IMR-90 (cell line): Measurements from ENCODE around the gene DENND1A.

Source experiments
- BHLHE40 ChIP-seq: fragments of 150-350 bp; IDR thresholded peaks from 2 replicates; pipeline ENCODE4 v1.6.1; 2016; ENCODE audit warnings: mild to moderate bottlenecking, low read depth, low read length
- CEBPB ChIP-seq: IDR thresholded peaks from 2 replicates; pipeline ENCODE4 v1.6.1; 2012; ENCODE audit warnings: low read depth, low read length, improper control_type of control experiment
- CHD1 ChIP-seq: IDR thresholded peaks from 2 replicates; pipeline ENCODE4 v1.6.1; 2012; ENCODE audit warnings: low read depth, low read length, improper control_type of control experiment
- CTCF ChIP-seq: conservative IDR thresholded peaks from 2 replicates; pipeline ENCODE4 v1.5.1; 2012; ENCODE audit warnings: mild to moderate bottlenecking, low read depth, low read length, improper control_type of control experiment
- ELK1 ChIP-seq: fragments of 150-350 bp; IDR thresholded peaks from 2 replicates; pipeline ENCODE4 v1.6.1; 2016; ENCODE audit warnings: low read depth, mild to moderate bottlenecking, low read length, moderate library complexity, borderline replicate concordance
- FOS ChIP-seq: fragments of 150-350 bp; IDR thresholded peaks from 2 replicates; pipeline ENCODE4 v1.6.1; 2016; ENCODE audit warnings: low read depth, low read length
- MAFK ChIP-seq: IDR thresholded peaks from 2 replicates; pipeline ENCODE4 v1.6.1; 2012; ENCODE audit warnings: low read depth, low read length, improper control_type of control experiment
- MXI1 ChIP-seq: IDR thresholded peaks from 2 replicates; pipeline ENCODE4 v1.6.1; 2012; ENCODE audit warnings: low read depth, mild to moderate bottlenecking, low read length, moderate library complexity, borderline replicate concordance
- NFE2L2 ChIP-seq: fragments of 150-350 bp; IDR thresholded peaks from 2 replicates; pipeline ENCODE4 v1.6.1; 2016; ENCODE audit warnings: low read depth, mild to moderate bottlenecking, low read length
- POLR2A ChIP-seq: IDR thresholded peaks from 2 replicates; pipeline ENCODE4 v1.6.1; 2012; ENCODE audit warnings: mild to moderate bottlenecking, low read depth, low read length
- RCOR1 ChIP-seq: IDR thresholded peaks from 2 replicates; pipeline ENCODE4 v1.6.1; 2012; ENCODE audit warnings: mild to moderate bottlenecking, low read length, improper control_type of control experiment; ENCODE audit not compliant: insufficient replicate concordance
- SMC3 ChIP-seq: fragments of 150-350 bp; IDR thresholded peaks from 2 replicates; pipeline ENCODE4 v1.6.1; 2016; ENCODE audit warnings: low read depth, mild to moderate bottlenecking, antibody characterized with exemption, low read length, moderate library complexity
- USF2 ChIP-seq: fragments of 150-350 bp; IDR thresholded peaks from 2 replicates; pipeline ENCODE4 v1.6.1; 2017; ENCODE audit warnings: mild to moderate bottlenecking, antibody characterized with exemption, low read length, low read depth

GRCh38 chr9:123753669-123754258 is 176.2 kb downstream of the DENND1A start:
- TF ChIP-seq CTCF (no peak), MAFK (no peak), MXI1 (no peak), USF2 (no peak), POLR2A (no peak), BHLHE40 (no peak), FOS (no peak), CEBPB (no peak), SMC3 (no peak), NFE2L2 (no peak), CHD1 (no peak), ELK1 (no peak), RCOR1 (no peak)
